ENCODE measurements around the gene PACSIN1.

The PACSIN1 gene

DNA sequence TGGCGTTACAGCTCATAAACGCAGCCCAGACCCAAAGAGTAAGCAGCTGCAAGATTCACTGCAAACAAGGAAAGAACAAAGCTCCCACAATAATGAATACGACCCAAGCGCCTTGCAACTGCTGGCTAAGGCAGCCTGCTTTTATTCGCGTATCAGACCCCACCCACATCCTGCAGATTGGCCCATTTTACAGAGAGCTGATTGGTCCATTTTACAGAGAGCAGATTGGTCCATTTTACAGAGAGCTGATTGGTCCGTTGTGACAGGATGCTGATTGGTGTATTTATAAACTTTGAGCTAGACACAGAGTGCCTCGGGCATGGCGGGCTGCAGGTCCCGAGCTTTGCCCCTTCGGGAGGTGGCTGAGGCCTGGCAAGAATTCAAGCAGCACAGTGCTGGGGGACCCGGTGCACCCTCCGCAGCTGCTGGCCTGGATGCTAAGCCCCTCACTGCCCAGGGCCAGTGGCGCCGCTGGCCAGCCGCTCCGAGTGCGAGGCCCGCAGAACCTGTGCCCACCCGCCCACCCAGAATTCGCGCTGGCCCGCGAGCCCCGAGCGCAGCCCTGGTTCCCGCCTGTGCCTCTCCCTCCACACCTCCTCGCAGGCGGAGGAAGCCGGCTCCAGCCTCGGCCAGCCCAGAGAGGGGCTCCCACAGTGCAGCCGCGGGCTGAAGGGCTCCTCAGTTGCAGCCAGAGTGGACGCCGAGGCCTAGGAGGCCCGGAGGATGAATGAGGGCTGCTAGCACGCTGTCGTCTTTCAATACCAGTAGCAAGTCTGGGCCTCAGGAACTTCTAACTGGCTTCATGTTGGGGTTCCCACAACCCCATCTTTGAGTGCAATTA, 28.9 kb upstream of the PACSIN1 start:
- Histone ChIP-seq H3K9ac (ENCODE audit: low read length in 5 of 5) (no peak overlapping the region), H3K27ac (ENCODE audit: low read depth, low read length) (no peak overlapping the region), H3K4me1 (ENCODE audit: control insufficient read depth in 5 of 5, insufficient read depth in 5 of 5, low read length in 5 of 5) (no peaks in the 10 kb centered on the region), H3K27me3 (ENCODE audit: control insufficient read depth in 5 of 5, insufficient read depth in 4 of 5, low read length in 5 of 5) (no peaks in the 10 kb centered on the region), H3K4me3 (ENCODE audit: low read depth in 1 of 5, low read length in 5 of 5) (no peak overlapping the region), H3K36me3 (ENCODE audit: control insufficient read depth in 5 of 5, insufficient read depth in 5 of 5, low read length in 5 of 5) (no peaks in the 10 kb centered on the region), H3K9me3 (ENCODE audit: control insufficient read depth in 5 of 5, low read length in 5 of 5) (no peaks in the 10 kb centered on the region)

DNA sequence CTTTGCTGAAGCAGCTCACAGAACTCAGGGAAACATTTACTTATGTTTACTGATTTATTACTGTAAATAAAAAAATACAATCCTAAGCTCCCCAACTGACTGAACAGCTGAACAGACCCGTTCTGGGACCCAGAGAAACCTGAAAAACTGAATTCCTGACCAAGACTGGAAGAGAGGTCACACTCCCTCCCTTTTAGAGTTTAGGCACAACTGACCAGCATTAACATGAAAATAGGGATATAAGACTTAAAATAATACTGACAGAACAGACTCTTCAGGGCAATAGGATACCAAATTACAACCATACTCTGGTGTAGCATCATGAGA, 28.3 kb upstream of the PACSIN1 start:
- Histone ChIP-seq H3K36me3 (ENCODE audit: control insufficient read depth in 5 of 5, insufficient read depth in 5 of 5, low read length in 5 of 5) (no peaks in the 10 kb centered on the region), H3K27me3 (ENCODE audit: control insufficient read depth in 5 of 5, insufficient read depth in 4 of 5, low read length in 5 of 5) (no peaks in the 10 kb centered on the region), H3K9me3 (ENCODE audit: control insufficient read depth in 5 of 5, low read length in 5 of 5) (no peaks in the 10 kb centered on the region), H3K4me3 (ENCODE audit: low read depth in 1 of 5, low read length in 5 of 5) (no peak overlapping the region), H3K9ac (ENCODE audit: low read length in 5 of 5) (no peak overlapping the region), H3K27ac (ENCODE audit: low read depth, low read length) (no peak overlapping the region), H3K4me1 (ENCODE audit: control insufficient read depth in 5 of 5, insufficient read depth in 5 of 5, low read length in 5 of 5) (no peaks in the 10 kb centered on the region)

GRCh38 chr6:34438705-34439104, 27.2 kb upstream of the PACSIN1 start:
- Histone ChIP-seq H3K4me3 (ENCODE audit: low read depth in 1 of 5, low read length in 5 of 5) (no peak overlapping the region), H3K9ac (ENCODE audit: low read length in 5 of 5) (no peak overlapping the region), H3K9me3 (ENCODE audit: control insufficient read depth in 5 of 5, low read length in 5 of 5) (no peaks in the 10 kb centered on the region), H3K4me1 (ENCODE audit: control insufficient read depth in 5 of 5, insufficient read depth in 5 of 5, low read length in 5 of 5) (no peaks in the 10 kb centered on the region), H3K36me3 (ENCODE audit: control insufficient read depth in 5 of 5, insufficient read depth in 5 of 5, low read length in 5 of 5) (no peaks in the 10 kb centered on the region), H3K27ac (ENCODE audit: low read depth, low read length) (no peak overlapping the region), H3K27me3 (ENCODE audit: control insufficient read depth in 5 of 5, insufficient read depth in 4 of 5, low read length in 5 of 5) (no peaks in the 10 kb centered on the region)

DNA sequence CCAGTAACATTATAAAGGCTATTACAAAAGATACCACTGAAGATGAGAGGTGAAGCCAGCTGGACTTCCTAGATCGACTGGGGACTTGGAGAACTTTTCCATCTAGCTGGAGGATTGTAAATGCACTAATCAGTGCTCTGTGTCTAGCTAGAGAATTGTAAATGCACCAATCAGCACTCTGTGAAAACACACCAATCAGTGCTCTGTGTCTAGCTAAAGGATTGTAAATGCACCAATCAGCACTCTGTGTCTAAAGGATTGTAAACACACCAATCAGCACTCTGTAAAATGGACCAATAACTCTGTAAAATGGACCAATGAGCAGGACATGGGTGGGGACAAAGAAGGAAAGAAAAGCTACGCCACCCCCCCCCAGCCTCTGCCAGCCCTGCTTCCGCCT, 26.4 kb upstream of the PACSIN1 start:
- H3K36me3 ChIP-seq (ENCODE audit: control insufficient read depth in 5 of 5, insufficient read depth in 5 of 5, low read length in 5 of 5): no peaks in the 10 kb centered on the region
- H3K9me3 ChIP-seq (ENCODE audit: control insufficient read depth in 5 of 5, low read length in 5 of 5): no peaks in the 10 kb centered on the region
- H3K9ac ChIP-seq (ENCODE audit: low read length in 5 of 5): no peak overlapping the region
- H3K4me1 ChIP-seq (ENCODE audit: control insufficient read depth in 5 of 5, insufficient read depth in 5 of 5, low read length in 5 of 5): no peaks in the 10 kb centered on the region
- no peak overlapping the region for H3K27ac ChIP-seq (ENCODE audit: low read depth, low read length)
- H3K27me3 ChIP-seq (ENCODE audit: control insufficient read depth in 5 of 5, insufficient read depth in 4 of 5, low read length in 5 of 5): no peaks in the 10 kb centered on the region
- no peak overlapping the region for H3K4me3 ChIP-seq (ENCODE audit: low read depth in 1 of 5, low read length in 5 of 5)

DNA sequence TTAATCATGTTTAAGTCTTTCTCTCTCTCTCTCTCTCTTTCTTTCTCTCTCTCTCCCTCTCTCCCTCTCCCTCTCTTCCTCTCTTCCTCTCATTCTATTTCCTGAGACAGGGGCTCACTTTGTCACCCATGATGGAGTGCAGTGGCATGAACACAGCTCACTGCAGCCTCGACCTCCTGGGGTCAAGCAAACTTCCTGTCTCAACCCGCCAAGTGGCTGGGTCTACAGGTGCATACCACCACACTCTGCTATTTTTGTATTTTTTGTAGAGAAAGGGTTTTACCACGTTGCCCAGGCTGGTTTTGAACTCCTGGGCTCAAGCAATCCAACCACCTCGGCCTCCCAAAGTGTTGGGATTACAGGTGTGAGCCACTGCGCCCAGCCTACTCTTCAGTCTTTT, 24.4 kb upstream of the PACSIN1 start:
- Histone ChIP-seq H3K4me3 (ENCODE audit: low read depth in 1 of 5, low read length in 5 of 5) (no peak overlapping the region), H3K36me3 (ENCODE audit: control insufficient read depth in 5 of 5, insufficient read depth in 5 of 5, low read length in 5 of 5) (no peaks in the 10 kb centered on the region), H3K9me3 (ENCODE audit: control insufficient read depth in 5 of 5, low read length in 5 of 5) (no peaks in the 10 kb centered on the region), H3K27me3 (ENCODE audit: control insufficient read depth in 5 of 5, insufficient read depth in 4 of 5, low read length in 5 of 5) (peaks cover 0 to 2% (median 0%) of the 10 kb centered on the region in 5 donors), H3K27ac (ENCODE audit: low read depth, low read length) (no peak overlapping the region), H3K9ac (ENCODE audit: low read length in 5 of 5) (no peak overlapping the region), H3K4me1 (ENCODE audit: control insufficient read depth in 5 of 5, insufficient read depth in 5 of 5, low read length in 5 of 5) (no peaks in the 10 kb centered on the region)

DNA sequence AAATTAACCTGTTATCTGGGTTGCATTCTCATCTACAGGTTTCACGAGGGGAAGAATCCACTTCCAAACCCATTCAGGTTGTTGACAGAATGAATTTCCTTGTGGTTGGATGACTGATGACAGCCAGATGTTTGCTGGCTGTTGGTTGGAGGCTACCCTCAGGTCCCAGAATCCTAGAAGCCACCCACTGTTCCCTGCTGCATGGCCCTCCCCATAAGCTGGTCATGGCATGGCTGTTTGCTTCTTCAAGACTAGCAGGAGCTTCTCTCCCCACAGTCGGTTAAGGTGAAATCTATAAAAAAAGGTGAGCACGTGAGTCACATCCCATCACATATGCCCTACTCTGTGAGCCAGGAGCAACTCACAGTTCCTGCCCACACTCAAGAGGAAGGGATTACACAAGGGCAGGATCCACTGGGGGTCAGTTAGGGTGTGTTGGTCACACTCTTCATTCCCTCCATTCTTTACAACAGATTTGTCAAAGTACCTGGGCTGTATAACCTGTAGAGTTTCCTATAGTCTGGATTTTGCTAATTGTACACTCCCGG, 20.5 kb upstream of the PACSIN1 start:
- Histone ChIP-seq H3K27me3 (ENCODE audit: control insufficient read depth in 5 of 5, insufficient read depth in 4 of 5, low read length in 5 of 5) (peaks cover 0 to 6% (median 0%) of the 10 kb centered on the region in 5 donors), H3K4me1 (ENCODE audit: control insufficient read depth in 5 of 5, insufficient read depth in 5 of 5, low read length in 5 of 5) (no peaks in the 10 kb centered on the region), H3K4me3 (ENCODE audit: low read depth in 1 of 5, low read length in 5 of 5) (no peak overlapping the region), H3K9me3 (ENCODE audit: control insufficient read depth in 5 of 5, low read length in 5 of 5) (no peaks in the 10 kb centered on the region), H3K36me3 (ENCODE audit: control insufficient read depth in 5 of 5, insufficient read depth in 5 of 5, low read length in 5 of 5) (no peaks in the 10 kb centered on the region), H3K9ac (ENCODE audit: low read length in 5 of 5) (no peak overlapping the region), H3K27ac (ENCODE audit: low read depth, low read length) (no peak overlapping the region)

- no peaks in the 10 kb centered on the region for H3K36me3 ChIP-seq (ENCODE audit: control insufficient read depth in 5 of 5, insufficient read depth in 5 of 5, low read length in 5 of 5)
Measured at GRCh38 chr6:34447386-34447785, 18.5 kb upstream of the PACSIN1 start.

GRCh38 chr6:34447910-34448309, 18.0 kb upstream of the PACSIN1 start:
- Histone ChIP-seq H3K9me3 (ENCODE audit: control insufficient read depth in 5 of 5, low read length in 5 of 5) (peaks cover 0 to 9% (median 6%) of the 10 kb centered on the region in 5 donors), H3K4me3 (ENCODE audit: low read depth in 1 of 5, low read length in 5 of 5) (no peak overlapping the region), H3K9ac (ENCODE audit: low read length in 5 of 5) (no peak overlapping the region), H3K4me1 (ENCODE audit: control insufficient read depth in 5 of 5, insufficient read depth in 5 of 5, low read length in 5 of 5) (no peaks in the 10 kb centered on the region), H3K27ac (ENCODE audit: low read depth, low read length) (no peak overlapping the region), H3K36me3 (ENCODE audit: control insufficient read depth in 5 of 5, insufficient read depth in 5 of 5, low read length in 5 of 5) (no peaks in the 10 kb centered on the region), H3K27me3 (ENCODE audit: control insufficient read depth in 5 of 5, insufficient read depth in 4 of 5, low read length in 5 of 5) (peaks cover 0 to 6% (median 0%) of the 10 kb centered on the region in 5 donors)

More at GRCh38 chr6:34447386-34447785, 18.5 kb upstream of the PACSIN1 start:
- no peak overlapping the region for H3K4me3 ChIP-seq (ENCODE audit: low read depth in 1 of 5, low read length in 5 of 5)
- H3K27me3 ChIP-seq (ENCODE audit: control insufficient read depth in 5 of 5, insufficient read depth in 4 of 5, low read length in 5 of 5): peaks cover 0 to 6% (median 0%) of the 10 kb centered on the region in 5 donors
- no peak overlapping the region for H3K27ac ChIP-seq (ENCODE audit: low read depth, low read length)
- H3K9me3 ChIP-seq (ENCODE audit: control insufficient read depth in 5 of 5, low read length in 5 of 5): peaks cover 0 to 9% (median 6%) of the 10 kb centered on the region in 5 donors
- no peak overlapping the region for H3K9ac ChIP-seq (ENCODE audit: low read length in 5 of 5)
- no peaks in the 10 kb centered on the region for H3K4me1 ChIP-seq (ENCODE audit: control insufficient read depth in 5 of 5, insufficient read depth in 5 of 5, low read length in 5 of 5)

GRCh38 chr6:34451192-34451591, 14.7 kb upstream of the PACSIN1 start:
- H3K27ac ChIP-seq (ENCODE audit: low read depth, low read length): no peak overlapping the region
- H3K4me1 ChIP-seq (ENCODE audit: control insufficient read depth in 5 of 5, insufficient read depth in 5 of 5, low read length in 5 of 5): no peaks in the 10 kb centered on the region
- H3K9ac ChIP-seq (ENCODE audit: low read length in 5 of 5): no peak overlapping the region
- H3K4me3 ChIP-seq (ENCODE audit: low read depth in 1 of 5, low read length in 5 of 5): no peak overlapping the region
- peaks cover 0 to 4% (median 0%) of the 10 kb centered on the region in 5 donors for H3K27me3 ChIP-seq (ENCODE audit: control insufficient read depth in 5 of 5, insufficient read depth in 4 of 5, low read length in 5 of 5)
- H3K36me3 ChIP-seq (ENCODE audit: control insufficient read depth in 5 of 5, insufficient read depth in 5 of 5, low read length in 5 of 5): no peaks in the 10 kb centered on the region
- H3K9me3 ChIP-seq (ENCODE audit: control insufficient read depth in 5 of 5, low read length in 5 of 5): peaks cover 0 to 9% (median 6%) of the 10 kb centered on the region in 5 donors

- H3K9me3 ChIP-seq (ENCODE audit: control insufficient read depth in 5 of 5, low read length in 5 of 5): peaks cover 0 to 9% (median 6%) of the 10 kb centered on the region in 5 donors
- H3K27ac ChIP-seq (ENCODE audit: low read depth, low read length): no peak overlapping the region
- H3K9ac ChIP-seq (ENCODE audit: low read length in 5 of 5): no peak overlapping the region
- H3K36me3 ChIP-seq (ENCODE audit: control insufficient read depth in 5 of 5, insufficient read depth in 5 of 5, low read length in 5 of 5): no peaks in the 10 kb centered on the region
- no peaks in the 10 kb centered on the region for H3K4me1 ChIP-seq (ENCODE audit: control insufficient read depth in 5 of 5, insufficient read depth in 5 of 5, low read length in 5 of 5)
- no peak overlapping the region for H3K4me3 ChIP-seq (ENCODE audit: low read depth in 1 of 5, low read length in 5 of 5)
- no peaks in the 10 kb centered on the region for H3K27me3 ChIP-seq (ENCODE audit: control insufficient read depth in 5 of 5, insufficient read depth in 4 of 5, low read length in 5 of 5)
Measured at GRCh38 chr6:34455831-34456230, 10.0 kb upstream of the PACSIN1 start.

All from subcutaneous abdominal adipose tissue (tissue), 5 donors.